Measurements from ENCODE around the gene TPSG1.

TPSG1 gene

GRCh38 chr16:1173788-1174451 is 51.1 kb downstream of the TPSG1 start:
- Histone ChIP-seq H3K4me1 (ENCODE audit: control insufficient read depth, insufficient read depth, low read length, poor library complexity, severe bottlenecking) (peaks cover 14% of the 10 kb centered on the region), H3K4me3 (ENCODE audit: extremely low read depth, insufficient read depth, low read length, poor library complexity, severe bottlenecking) (no peak overlapping the region), H3K36me3 (ENCODE audit: control insufficient read depth, insufficient read depth, low read length) (no peaks in the 10 kb centered on the region), H3K9me3 (ENCODE audit: control insufficient read depth, low read length) (no peaks in the 10 kb centered on the region), H3K27ac (ENCODE audit: low read depth, low read length, severe bottlenecking) (no peak overlapping the region)
- WGBS, 2 experiments (ENCODE audit: insufficient coverage in 2 of 2), result 91 to 94% methylated on average over 14 of the region's 14 CpGs

GRCh38 chr16:1172651-1173050 is 52.4 kb downstream of the TPSG1 start:
- no peaks in the 10 kb centered on the region for H3K9me3 ChIP-seq (ENCODE audit: control insufficient read depth, low read length)
- no peaks in the 10 kb centered on the region for H3K36me3 ChIP-seq (ENCODE audit: control insufficient read depth, insufficient read depth, low read length)
- H3K27ac ChIP-seq (ENCODE audit: low read depth, low read length, severe bottlenecking), result no peak overlapping the region
- H3K4me3 ChIP-seq (ENCODE audit: extremely low read depth, insufficient read depth, low read length, poor library complexity, severe bottlenecking), result no peak overlapping the region
- WGBS, 2 experiments (ENCODE audit: insufficient coverage in 2 of 2), result 93 to 96% methylated on average over 11 to 12 of the region's 13 CpGs
- H3K4me1 ChIP-seq (ENCODE audit: control insufficient read depth, insufficient read depth, low read length, poor library complexity, severe bottlenecking), result peaks cover 14% of the 10 kb centered on the region

- Histone ChIP-seq H3K4me1 (ENCODE audit: control insufficient read depth, insufficient read depth, low read length, poor library complexity, severe bottlenecking) (peaks cover 14% of the 10 kb centered on the region), H3K4me3 (ENCODE audit: extremely low read depth, insufficient read depth, low read length, poor library complexity, severe bottlenecking) (no peak overlapping the region), H3K36me3 (ENCODE audit: control insufficient read depth, insufficient read depth, low read length) (no peaks in the 10 kb centered on the region), H3K9me3 (ENCODE audit: control insufficient read depth, low read length) (no peaks in the 10 kb centered on the region), H3K27ac (ENCODE audit: low read depth, low read length, severe bottlenecking) (no peak overlapping the region)
- WGBS, 2 experiments (ENCODE audit: insufficient coverage in 2 of 2), result 95% methylated on average over 32 to 36 of the region's 36 CpGs
Measured at GRCh38 chr16:1171854-1172428, 53.1 kb downstream of the TPSG1 start.

Measured in mesodermal cell (in vitro differentiated cells).